ENCODE measurements around the gene CTBP2.

- TF ChIP-seq POLR2A (IDR thresholded peaks at IDR 0.05) (no peak), CTCF (IDR thresholded peaks at IDR 0.05) (no peak)
Observed at GRCh38 chr10:125112697-125113494, 47.5 kb downstream of the CTBP2 start.
